ENCODE data around the gene TATDN3. TPM values are rescaled to one million over a fixed set of nuclear protein-coding genes. Genes with fewer than 3 reads are reported as not detected.

Gene TATDN3
- total and polyA plus RNA-seq, 9 of the 15 experiments (the other 6 are each of a cell fraction or from before 2014, with no cell fraction given) = 18.3 to 79.9 (median 28.2) TPM

- TF ChIP-seq BCLAF1 (IDR thresholded peaks at IDR 0.05; ENCODE audit: borderline replicate concordance in 1 of 2, control insufficient read depth in 1 of 2, low read depth in 2 of 2, low read length in 1 of 2) (no peak), NR2F6 (CRISPR knock-in tag; IDR thresholded peaks at IDR 0.05) (no peak), KLF10 (CRISPR knock-in tag; IDR thresholded peaks at IDR 0.05) (no peak), MAFF (IDR thresholded peaks at IDR 0.05; ENCODE audit: low read length) (peak; percentile 55; the same call in 1 of the 2 replicates), FUS (optimal IDR thresholded peaks at IDR 0.05; ENCODE audit: low read depth, low read length) (no peak), MAFG (tag; conservative IDR thresholded peaks at IDR 0.05) (peak; percentile 71), GATA2 (CRISPR knock-in tag; IDR thresholded peaks at IDR 0.05) (no peak), NCOA2 (IDR thresholded peaks at IDR 0.05; ENCODE audit: partially characterized antibody in 2 of 2) (no peak), ZNF511 (CRISPR knock-in tag; IDR thresholded peaks at IDR 0.05) (no peak), SMARCE1 (IDR thresholded peaks at IDR 0.05) (no peak), ARID1B (IDR thresholded peaks at IDR 0.05) (no peak), GTF3C2 (IDR thresholded peaks at IDR 0.05; ENCODE audit: borderline replicate concordance, extremely low read depth, insufficient read length) (no peak), ZNF143 (CRISPR knock-in tag; IDR thresholded peaks at IDR 0.05) (no peak), HNRNPL (IDR thresholded peaks at IDR 0.05; ENCODE audit: low read depth, low read length) (no peak), HDAC2 (IDR thresholded peaks at IDR 0.05) (no peak), USF1 (CRISPR knock-in tag; IDR thresholded peaks at IDR 0.05) (no peak), NBN (IDR thresholded peaks at IDR 0.05; ENCODE audit: low read depth) (no peak), TCF15 (CRISPR knock-in tag; IDR thresholded peaks at IDR 0.05) (no peak), ZNF764 (CRISPR knock-in tag; IDR thresholded peaks at IDR 0.05; ENCODE audit: low read depth) (no peak), CHAMP1 (IDR thresholded peaks at IDR 0.05) (no peak)
Observed at GRCh38 chr1:212820969-212821368, 29.3 kb downstream of the TATDN3 start (continued).
